D341Med (cell line): Measurements from ENCODE around the gene PTPRK.

Experiments used
- DNase-seq: peaks from one replicate; pipeline ENCODE4 v3.0.0; 2012; ENCODE audit warnings: low spot score

PTPRK gene

GRCh38 chr6:128129679-128130078 is 390.7 kb downstream of the PTPRK start:
- no peak for DNase-seq

- no peak for DNase-seq
These were observed 392.7 kb downstream of the PTPRK start for GRCh38 chr6:128127650-128128049.

GRCh38 chr6:128124713-128125112 is 395.7 kb downstream of the PTPRK start:
- no peak for DNase-seq

GRCh38 chr6:128121610-128122009 is 398.8 kb downstream of the PTPRK start:
- no peak for DNase-seq

GRCh38 chr6:128121190-128121589 is 399.2 kb downstream of the PTPRK start:
- DNase-seq: no peak

- DNase-seq: no peak
These were observed 402.0 kb downstream of the PTPRK start for GRCh38 chr6:128118401-128118800.

GRCh38 chr6:128117916-128118315 is 402.5 kb downstream of the PTPRK start:
- DNase-seq: no peak

- DNase-seq: no peak
These were observed 406.2 kb downstream of the PTPRK start for GRCh38 chr6:128114164-128114563.

GRCh38 chr6:128112494-128112893 is 407.9 kb downstream of the PTPRK start:
- DNase-seq: peak; percentile 17

GRCh38 chr6:128111096-128111495 is 409.3 kb downstream of the PTPRK start:
- no peak for DNase-seq

GRCh38 chr6:128107682-128108081 is 412.7 kb downstream of the PTPRK start:
- DNase-seq: no peak

- no peak for DNase-seq
These were observed 420.7 kb downstream of the PTPRK start for GRCh38 chr6:128099571-128100197.

- DNase-seq: no peak
These were observed 422.3 kb downstream of the PTPRK start for GRCh38 chr6:128098000-128098581.

GRCh38 chr6:128097009-128097408 is 423.4 kb downstream of the PTPRK start:
- DNase-seq: peak; percentile 32

- no peak for DNase-seq
These were observed 425.0 kb downstream of the PTPRK start for GRCh38 chr6:128095362-128095761.

GRCh38 chr6:128079021-128079420 is 441.4 kb downstream of the PTPRK start:
- no peak for DNase-seq

- DNase-seq: no peak
These were observed 442.1 kb downstream of the PTPRK start for GRCh38 chr6:128078276-128078675.

GRCh38 chr6:128076843-128077242 is 443.6 kb downstream of the PTPRK start:
- no peak for DNase-seq

GRCh38 chr6:128074567-128074966 is 445.8 kb downstream of the PTPRK start:
- no peak for DNase-seq

- no peak for DNase-seq
These were observed 447.0 kb downstream of the PTPRK start for GRCh38 chr6:128073389-128073788.

GRCh38 chr6:128071212-128071611 is 449.2 kb downstream of the PTPRK start:
- no peak for DNase-seq

GRCh38 chr6:128070406-128070805 is 450.0 kb downstream of the PTPRK start:
- no peak for DNase-seq

GRCh38 chr6:128069188-128069587 is 451.2 kb downstream of the PTPRK start:
- DNase-seq: no peak

GRCh38 chr6:128068119-128068479 is 452.3 kb downstream of the PTPRK start:
- no peak for DNase-seq
